HEK293 (cell line): Measurements from ENCODE around the gene NOB1.

Source experiments
- CTCF ChIA-PET: fragments of 350-600 bp; formaldehyde crosslinking; extraction: SDS; loops from one replicate; lab custom pipeline; 2021; ENCODE audit warnings: antibody characterized with exemption; lab: Yijun Ruan, JAX
- POLR2A ChIA-PET: fragments of 300-600 bp; formaldehyde crosslinking; extraction: SDS; loops from one replicate; lab custom pipeline; 2020; ENCODE audit warnings: antibody characterized with exemption, inconsistent platforms; lab: Yijun Ruan, JAX
- H3K27ac ChIP-seq: fragments of 200-500 bp; sonication (Bioruptor generic); 2 replicates; pipeline ENCODE4 v1.5.1; 2014; ENCODE audit warnings: low read depth, low read length, control low read depth, inconsistent platforms; ENCODE audit errors: extremely low read depth
- H3K36me3 ChIP-seq, 2 experiments: fragments of 200-500 bp in 1 of 2; sonication (Bioruptor generic) in 1 of 2; 1 replicate in 1 of 2; 2 replicates in 1 of 2; pipeline ENCODE4 v1.5.1; 2014 to 2017; ENCODE audit warnings: inconsistent platforms in 2 of 2, low read length in 2 of 2; ENCODE audit not compliant: control insufficient read depth in 2 of 2, insufficient read depth in 1 of 2
- H3K4me1 ChIP-seq: fragments of 200-500 bp; sonication (Bioruptor generic); 2 replicates; pipeline ENCODE4 v1.5.1; 2014; ENCODE audit warnings: mild to moderate bottlenecking, low read length, inconsistent platforms; ENCODE audit not compliant: control insufficient read depth, insufficient read depth
- H3K4me3 ChIP-seq: 2 replicates; pipeline ENCODE4 v1.5.1; 2011; ENCODE audit warnings: low read depth, mild to moderate bottlenecking, control low read depth, low read length, moderate library complexity
- H3K9me3 ChIP-seq: fragments of 200-500 bp; sonication (Bioruptor generic); 2 replicates; pipeline ENCODE4 v1.5.1; 2014; ENCODE audit warnings: low read depth, low read length, inconsistent platforms; ENCODE audit not compliant: control insufficient read depth, insufficient read depth
- HOXA7 ChIP-seq: sonication (generic); formaldehyde crosslinking; IDR thresholded peaks from 2 replicates; pipeline ENCODE4 v1.8.1; 2022; ENCODE audit warnings: missing genetic modification reagents, borderline replicate concordance
- MZF1 ChIP-seq: fragments of 450-650 bp; formaldehyde crosslinking; IDR thresholded peaks from 2 replicates; pipeline ENCODE4 v1.5.1; 2017; ENCODE audit warnings: missing biosample characterization, missing genetic modification characterization, borderline replicate concordance
- REPIN1 ChIP-seq: fragments of 450-650 bp; formaldehyde crosslinking; IDR thresholded peaks from 2 replicates; pipeline ENCODE4 v1.5.1; 2017; ENCODE audit warnings: missing biosample characterization, missing genetic modification characterization, low read depth
- SALL2 ChIP-seq: fragments of 450-650 bp; formaldehyde crosslinking; IDR thresholded peaks from 2 replicates; pipeline ENCODE4 v1.5.0; 2017; ENCODE audit warnings: missing biosample characterization, mild to moderate bottlenecking, missing genetic modification characterization, borderline replicate concordance
- ZNF132 ChIP-seq: fragments of 450-650 bp; formaldehyde crosslinking; IDR thresholded peaks from 2 replicates; pipeline ENCODE4 v1.5.1; 2017; ENCODE audit warnings: missing biosample characterization, missing genetic modification characterization, borderline replicate concordance
- ZNF157 ChIP-seq: fragments of 450-650 bp; formaldehyde crosslinking; IDR thresholded peaks from 2 replicates; pipeline ENCODE4 v1.5.1; 2016; ENCODE audit warnings: missing biosample characterization, missing genetic modification characterization
- ZNF174 ChIP-seq: fragments of 450-650 bp; formaldehyde crosslinking; IDR thresholded peaks from 2 replicates; pipeline ENCODE4 v1.5.0; 2017; ENCODE audit warnings: missing biosample characterization, mild to moderate bottlenecking, missing genetic modification characterization
- ZNF223 ChIP-seq: fragments of 450-650 bp; formaldehyde crosslinking; IDR thresholded peaks from 2 replicates; pipeline ENCODE4 v1.5.1; 2016; ENCODE audit warnings: missing biosample characterization, missing genetic modification characterization
- ZNF350 ChIP-seq: fragments of 450-650 bp; formaldehyde crosslinking; IDR thresholded peaks from 2 replicates; pipeline ENCODE4 v1.5.0; 2017; ENCODE audit warnings: missing biosample characterization, mild to moderate bottlenecking, missing genetic modification characterization
- ZNF426 ChIP-seq: fragments of 450-650 bp; formaldehyde crosslinking; IDR thresholded peaks from 2 replicates; pipeline ENCODE4 v1.5.1; 2017; ENCODE audit warnings: missing biosample characterization, missing genetic modification characterization, mild to moderate bottlenecking, inconsistent platforms, moderate library complexity
- ZNF530 ChIP-seq: fragments of 450-650 bp; formaldehyde crosslinking; IDR thresholded peaks from 2 replicates; pipeline ENCODE4 v1.5.1; 2016; ENCODE audit warnings: low read depth, missing biosample characterization, missing genetic modification characterization
- ZNF555 ChIP-seq: fragments of 450-650 bp; formaldehyde crosslinking; conservative IDR thresholded peaks from 2 replicates; pipeline ENCODE4 v1.5.1; 2017; ENCODE audit warnings: missing biosample characterization, mild to moderate bottlenecking, missing genetic modification characterization, inconsistent platforms
- ZNF571 ChIP-seq: fragments of 450-650 bp; formaldehyde crosslinking; IDR thresholded peaks from 2 replicates; pipeline ENCODE4 v1.5.0; 2017; ENCODE audit warnings: missing biosample characterization, missing genetic modification characterization
- ZNF596 ChIP-seq: fragments of 450-650 bp; IDR thresholded peaks from 2 replicates; pipeline ENCODE4 v1.5.0; 2018; ENCODE audit warnings: missing biosample characterization, mild to moderate bottlenecking, missing genetic modification characterization, moderate library complexity
- ZNF621 ChIP-seq: fragments of 450-650 bp; formaldehyde crosslinking; IDR thresholded peaks from 2 replicates; pipeline ENCODE4 v1.5.1; 2017; ENCODE audit warnings: missing biosample characterization, missing genetic modification characterization
- ZNF623 ChIP-seq: fragments of 450-650 bp; formaldehyde crosslinking; IDR thresholded peaks from 2 replicates; pipeline ENCODE4 v1.5.1; 2016; ENCODE audit warnings: missing biosample characterization, missing genetic modification characterization
- ZNF626 ChIP-seq: fragments of 450-650 bp; sonication (Bioruptor Pico); formaldehyde crosslinking; IDR thresholded peaks from 2 replicates; pipeline ENCODE4 v1.5.1; 2018; ENCODE audit warnings: missing biosample characterization, missing genetic modification characterization, inconsistent platforms
- ZNF670 ChIP-seq: fragments of 450-650 bp; formaldehyde crosslinking; IDR thresholded peaks from 2 replicates; pipeline ENCODE4 v1.5.1; 2016; ENCODE audit warnings: missing biosample characterization, missing genetic modification characterization, low read depth
- ZNF677 ChIP-seq: fragments of 450-650 bp; IDR thresholded peaks from 2 replicates; pipeline ENCODE4 v1.5.0; 2018; ENCODE audit warnings: missing biosample characterization, mild to moderate bottlenecking, missing genetic modification characterization, moderate library complexity
- ZXDB ChIP-seq: fragments of 450-650 bp; formaldehyde crosslinking; IDR thresholded peaks from 2 replicates; pipeline ENCODE4 v1.5.1; 2016; ENCODE audit warnings: missing biosample characterization, missing genetic modification characterization
- TF ChIP-seq, protein P1 (sequence below): fragments of 450-650 bp; formaldehyde crosslinking; IDR thresholded peaks from 2 replicates; pipeline ENCODE4 v1.5.1; 2016; ENCODE audit warnings: missing biosample characterization, missing genetic modification characterization
- TF ChIP-seq, protein P2 (sequence below): fragments of 450-650 bp; formaldehyde crosslinking; IDR thresholded peaks from 2 replicates; pipeline ENCODE4 v1.5.1; 2016; ENCODE audit warnings: missing biosample characterization, missing genetic modification characterization
- TF ChIP-seq, protein P3 (sequence below): fragments of 450-650 bp; formaldehyde crosslinking; IDR thresholded peaks from 2 replicates; pipeline ENCODE4 v1.5.1; 2017; ENCODE audit warnings: missing biosample characterization, missing genetic modification characterization
- TF ChIP-seq, protein P4 (sequence below): fragments of 450-650 bp; formaldehyde crosslinking; IDR thresholded peaks from 2 replicates; pipeline ENCODE4 v1.5.1; 2016; ENCODE audit warnings: missing biosample characterization, missing genetic modification characterization

Gene NOB1

DNA sequence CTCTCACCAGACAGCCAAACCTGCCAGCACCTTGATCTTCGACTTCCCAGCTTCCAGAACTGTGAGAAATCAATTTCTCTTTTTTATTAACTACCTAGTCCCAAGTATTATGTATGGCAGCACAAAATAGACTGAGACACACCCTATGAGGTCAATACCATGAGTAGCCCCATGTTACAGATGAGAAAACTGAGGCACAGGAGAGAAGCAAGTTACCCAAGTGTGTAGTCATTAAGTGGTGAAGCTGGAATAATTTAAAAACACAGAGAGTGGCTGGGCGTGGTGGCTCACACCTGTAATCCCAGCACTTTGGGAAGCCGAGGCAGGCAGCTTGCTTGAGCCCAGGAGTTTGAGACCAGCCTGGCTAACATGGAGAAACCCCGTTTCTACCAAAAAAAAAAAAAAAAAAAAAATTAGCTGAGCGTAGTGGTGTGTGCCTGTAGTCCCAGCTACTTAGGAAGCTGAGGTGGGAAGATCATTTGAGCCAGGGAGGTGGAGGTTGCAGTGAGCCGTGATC, 33.2 kb downstream of the NOB1 start:
- TF ChIP-seq, protein P1, sequence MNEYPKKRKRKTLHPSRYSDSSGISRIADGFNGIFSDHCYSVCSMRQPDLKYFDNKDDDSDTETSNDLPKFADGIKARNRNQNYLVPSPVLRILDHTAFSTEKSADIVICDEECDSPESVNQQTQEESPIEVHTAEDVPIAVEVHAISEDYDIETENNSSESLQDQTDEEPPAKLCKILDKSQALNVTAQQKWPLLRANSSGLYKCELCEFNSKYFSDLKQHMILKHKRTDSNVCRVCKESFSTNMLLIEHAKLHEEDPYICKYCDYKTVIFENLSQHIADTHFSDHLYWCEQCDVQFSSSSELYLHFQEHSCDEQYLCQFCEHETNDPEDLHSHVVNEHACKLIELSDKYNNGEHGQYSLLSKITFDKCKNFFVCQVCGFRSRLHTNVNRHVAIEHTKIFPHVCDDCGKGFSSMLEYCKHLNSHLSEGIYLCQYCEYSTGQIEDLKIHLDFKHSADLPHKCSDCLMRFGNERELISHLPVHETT (tag by site-specific recombination): no peak
- TF ChIP-seq ZNF596 (no peak), SALL2 (tag by site-specific recombination) (no peak), HOXA7 (no peak), ZNF426 (tag by site-specific recombination) (no peak), ZNF677 (no peak), ZNF350 (tag by site-specific recombination) (no peak), ZNF530 (tag by site-specific recombination) (no peak)
- TF ChIP-seq, protein P2, sequence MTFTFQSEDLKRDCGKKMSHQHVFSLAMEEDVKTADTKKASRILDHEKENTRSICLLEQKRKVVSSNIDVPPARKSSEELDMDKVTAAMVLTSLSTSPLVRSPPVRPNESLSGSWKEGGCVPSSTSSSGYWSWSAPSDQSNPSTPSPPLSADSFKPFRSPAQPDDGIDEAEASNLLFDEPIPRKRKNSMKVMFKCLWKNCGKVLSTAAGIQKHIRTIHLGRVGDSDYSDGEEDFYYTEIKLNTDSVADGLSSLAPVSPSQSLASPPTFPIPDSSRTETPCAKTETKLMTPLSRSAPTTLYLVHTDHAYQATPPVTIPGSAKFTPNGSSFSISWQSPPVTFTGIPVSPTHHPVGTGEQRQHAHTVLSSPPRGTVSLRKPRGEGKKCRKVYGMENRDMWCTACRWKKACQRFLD (tag by site-specific recombination): no peak
- TF ChIP-seq, protein P3, sequence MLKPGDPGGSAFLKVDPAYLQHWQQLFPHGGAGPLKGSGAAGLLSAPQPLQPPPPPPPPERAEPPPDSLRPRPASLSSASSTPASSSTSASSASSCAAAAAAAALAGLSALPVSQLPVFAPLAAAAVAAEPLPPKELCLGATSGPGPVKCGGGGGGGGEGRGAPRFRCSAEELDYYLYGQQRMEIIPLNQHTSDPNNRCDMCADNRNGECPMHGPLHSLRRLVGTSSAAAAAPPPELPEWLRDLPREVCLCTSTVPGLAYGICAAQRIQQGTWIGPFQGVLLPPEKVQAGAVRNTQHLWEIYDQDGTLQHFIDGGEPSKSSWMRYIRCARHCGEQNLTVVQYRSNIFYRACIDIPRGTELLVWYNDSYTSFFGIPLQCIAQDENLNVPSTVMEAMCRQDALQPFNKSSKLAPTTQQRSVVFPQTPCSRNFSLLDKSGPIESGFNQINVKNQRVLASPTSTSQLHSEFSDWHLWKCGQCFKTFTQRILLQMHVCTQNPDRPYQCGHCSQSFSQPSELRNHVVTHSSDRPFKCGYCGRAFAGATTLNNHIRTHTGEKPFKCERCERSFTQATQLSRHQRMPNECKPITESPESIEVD: no peak
- CTCF ChIA-PET: interaction anchor here (0.8 to 1.4 kb wide), 2 partner anchors 12 to 33 kb away, joined by 3 to 5 read pairs; partner anchors contain the start of gene NOB1
- no peaks in the 10 kb centered on the region for H3K4me1 ChIP-seq
- POLR2A ChIA-PET: interaction anchor here (0.7 kb wide), 1 partner anchor 18 kb away, joined by 3 read pairs; no protein-coding TSS in a partner anchor
- no peaks in the 10 kb centered on the region for H3K9me3 ChIP-seq
- H3K27ac ChIP-seq: no peak overlapping the region
- H3K36me3 ChIP-seq: no peaks in the 10 kb centered on the region
- no peak overlapping the region for H3K4me3 ChIP-seq

DNA sequence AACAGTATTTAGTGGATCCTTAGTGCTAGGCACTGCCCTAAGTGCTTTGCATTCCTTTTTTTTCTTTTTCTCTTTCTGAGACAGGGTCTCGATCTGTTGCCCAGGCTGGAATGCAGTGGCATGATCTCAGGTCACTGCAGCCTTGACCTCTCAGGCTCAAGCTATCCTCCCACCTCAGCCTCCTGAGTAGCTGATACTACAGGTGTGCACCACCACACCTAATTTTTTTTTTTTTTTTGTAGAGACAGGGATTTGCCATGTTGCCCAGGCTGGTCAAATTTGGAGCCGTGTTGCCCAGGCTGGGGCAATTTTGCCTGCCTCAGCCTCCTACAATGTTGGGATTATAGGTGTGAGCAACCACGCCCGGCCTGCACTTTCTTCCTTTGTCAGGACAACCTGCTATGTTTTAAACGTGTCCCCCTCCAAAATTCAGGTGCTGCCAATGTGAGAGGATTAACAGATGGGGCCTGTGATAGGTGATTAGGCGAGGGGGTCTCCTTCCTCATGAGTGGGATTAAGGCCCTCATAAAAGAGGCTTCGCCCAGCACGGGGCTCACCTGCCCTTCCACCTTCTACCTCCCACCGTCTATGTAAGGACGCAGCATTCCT, 33.8 kb downstream of the NOB1 start:
- TF ChIP-seq ZNF174 (no peak), MZF1 (tag by site-specific recombination) (no peak), ZNF157 (tag by site-specific recombination) (no peak), ZNF626 (tag by site-specific recombination) (no peak), ZNF530 (tag by site-specific recombination) (no peak), ZXDB (no peak), REPIN1 (tag by site-specific recombination) (no peak), ZNF621 (tag by site-specific recombination) (no peak), ZNF571 (tag by site-specific recombination) (no peak), ZNF555 (no peak), ZNF623 (tag by site-specific recombination) (no peak), ZNF670 (tag by site-specific recombination) (no peak), ZNF223 (tag by site-specific recombination) (no peak), ZNF132 (no peak), ZNF596 (no peak)
- TF ChIP-seq, protein P4, sequence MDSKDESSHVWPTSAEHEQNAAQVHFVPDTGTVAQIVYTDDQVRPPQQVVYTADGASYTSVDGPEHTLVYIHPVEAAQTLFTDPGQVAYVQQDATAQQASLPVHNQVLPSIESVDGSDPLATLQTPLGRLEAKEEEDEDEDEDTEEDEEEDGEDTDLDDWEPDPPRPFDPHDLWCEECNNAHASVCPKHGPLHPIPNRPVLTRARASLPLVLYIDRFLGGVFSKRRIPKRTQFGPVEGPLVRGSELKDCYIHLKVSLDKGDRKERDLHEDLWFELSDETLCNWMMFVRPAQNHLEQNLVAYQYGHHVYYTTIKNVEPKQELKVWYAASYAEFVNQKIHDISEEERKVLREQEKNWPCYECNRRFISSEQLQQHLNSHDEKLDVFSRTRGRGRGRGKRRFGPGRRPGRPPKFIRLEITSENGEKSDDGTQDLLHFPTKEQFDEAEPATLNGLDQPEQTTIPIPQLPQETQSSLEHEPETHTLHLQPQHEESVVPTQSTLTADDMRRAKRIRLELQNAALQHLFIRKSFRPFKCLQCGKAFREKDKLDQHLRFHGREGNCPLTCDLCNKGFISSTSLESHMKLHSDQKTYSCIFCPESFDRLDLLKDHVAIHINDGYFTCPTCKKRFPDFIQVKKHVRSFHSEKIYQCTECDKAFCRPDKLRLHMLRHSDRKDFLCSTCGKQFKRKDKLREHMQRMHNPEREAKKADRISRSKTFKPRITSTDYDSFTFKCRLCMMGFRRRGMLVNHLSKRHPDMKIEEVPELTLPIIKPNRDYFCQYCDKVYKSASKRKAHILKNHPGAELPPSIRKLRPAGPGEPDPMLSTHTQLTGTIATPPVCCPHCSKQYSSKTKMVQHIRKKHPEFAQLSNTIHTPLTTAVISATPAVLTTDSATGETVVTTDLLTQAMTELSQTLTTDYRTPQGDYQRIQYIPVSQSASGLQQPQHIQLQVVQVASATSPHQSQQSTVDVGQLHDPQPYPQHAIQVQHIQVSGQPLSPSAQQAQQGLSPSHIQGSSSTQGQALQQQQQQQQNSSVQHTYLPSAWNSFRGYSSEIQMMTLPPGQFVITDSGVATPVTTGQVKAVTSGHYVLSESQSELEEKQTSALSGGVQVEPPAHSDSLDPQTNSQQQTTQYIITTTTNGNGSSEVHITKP (tag by site-specific recombination): no peak
- no peaks in the 10 kb centered on the region for H3K36me3 ChIP-seq
- ChIA-PET CTCF (interaction anchor here (0.7 to 0.8 kb wide), 2 partner anchors 9 to 12 kb away, joined by 3 read pairs; no protein-coding TSS in a partner anchor), POLR2A (no interaction called here)
- H3K4me3 ChIP-seq: no peak overlapping the region
- no peaks in the 10 kb centered on the region for H3K4me1 ChIP-seq
- H3K9me3 ChIP-seq: no peaks in the 10 kb centered on the region
- no peak overlapping the region for H3K27ac ChIP-seq
